GM21529 (cell line): ENCODE data around the gene ZNF69.
"Not testable (repeated sequence)": the region's sequence is repeated elsewhere in the genome, so short reads cannot be mapped to it uniquely, and the experiment has no call there.

Source experiments
- ATAC-seq: cut with Tn5 transposase; IDR thresholded peaks from one replicate; pipeline ENCODE4 v1.9.1; 2021; ENCODE audit not compliant: unreplicated experiment

ZNF69 gene

GRCh38 chr19:11890634-11891033 lies 3.1 kb downstream of the ZNF69 start:
- no peak for ATAC-seq

GRCh38 chr19:11894851-11895250 lies 7.3 kb downstream of the ZNF69 start:
- ATAC-seq = no peak

DNA sequence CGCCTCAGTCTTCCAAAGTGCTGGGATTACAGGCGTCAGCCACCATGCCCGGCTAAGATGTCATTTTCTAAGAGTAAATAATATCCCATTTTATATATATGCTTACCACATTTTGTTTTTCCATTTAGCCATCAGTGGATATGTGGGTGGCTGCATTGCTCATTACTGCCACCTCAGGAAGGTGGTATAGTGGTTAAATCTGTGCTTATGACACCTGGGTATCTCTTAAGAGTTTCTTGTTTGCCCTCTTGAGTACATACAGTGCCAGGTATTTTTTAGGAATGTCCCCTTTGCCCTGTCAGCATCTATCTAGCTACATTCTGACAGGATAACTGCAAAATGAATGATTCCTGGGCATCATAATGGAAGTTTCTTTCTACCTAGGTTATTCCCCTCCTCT lies 14.6 kb downstream of the ZNF69 start:
- ATAC-seq = no peak

GRCh38 chr19:11905928-11906327 lies 18.3 kb downstream of the ZNF69 start:
- no peak for ATAC-seq

DNA sequence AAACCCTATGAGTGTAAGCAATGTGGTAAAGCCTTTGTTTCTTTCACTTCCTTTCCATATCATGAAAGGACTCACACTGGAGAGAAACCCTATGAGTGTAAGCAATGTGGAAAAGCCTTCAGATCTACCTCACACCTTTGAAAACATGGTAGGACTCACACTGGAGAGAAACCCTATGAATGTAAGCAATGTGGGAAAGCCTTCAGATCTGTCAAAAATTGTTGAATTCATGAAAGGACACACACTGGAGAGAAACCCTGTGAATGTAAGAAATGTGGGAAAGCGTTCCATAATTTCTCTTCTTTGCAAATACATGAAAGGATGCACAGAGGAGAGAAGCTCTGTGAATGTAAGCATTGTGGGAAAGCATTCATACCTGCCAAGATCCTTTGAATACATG lies 24.4 kb downstream of the ZNF69 start:
- ATAC-seq = not testable (repeated sequence)

GRCh38 chr19:11914417-11915051 lies 27.0 kb downstream of the ZNF69 start:
- ATAC-seq = not testable (repeated sequence)

- no peak for ATAC-seq
These were observed 34.4 kb downstream of the ZNF69 start for GRCh38 chr19:11921852-11922495.

- peak; percentile 89 for ATAC-seq
These were observed 37.5 kb downstream of the ZNF69 start, which contains the start of gene ZNF700 for GRCh38 chr19:11924886-11925650. Gene ZNF700, plus strand, starts transcription at chr19:11925107. Its CDS starts 104 bp downstream, at chr19:11925211.

DNA sequence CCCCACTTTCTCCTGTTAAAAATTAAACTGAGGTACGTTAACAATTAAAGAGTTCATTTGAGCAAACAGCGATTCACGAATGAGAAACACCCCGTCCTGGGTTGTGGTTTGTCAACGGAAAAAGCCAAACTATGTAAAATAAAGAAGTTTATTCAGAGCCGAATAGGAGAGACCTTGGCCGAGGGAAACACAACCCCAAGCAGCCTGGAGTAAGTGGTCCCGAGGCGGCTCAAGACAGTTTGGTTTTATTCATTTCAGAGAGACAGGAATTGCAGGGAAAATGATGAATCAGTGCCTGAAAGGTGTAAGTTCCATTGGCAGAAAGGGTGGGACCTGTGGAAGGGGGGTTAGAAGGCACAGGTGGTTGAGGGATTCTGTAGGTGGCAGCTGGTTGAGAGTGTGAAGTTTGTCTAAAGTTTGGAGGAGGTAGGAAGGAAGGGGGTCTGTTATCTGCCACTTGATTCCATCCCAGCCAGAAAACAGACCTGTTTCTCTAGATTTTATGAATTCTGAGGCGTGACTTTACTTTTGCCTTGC lies 38.1 kb downstream of the ZNF69 start:
- not testable (repeated sequence) for ATAC-seq

- no peak for ATAC-seq
These were observed 39.6 kb downstream of the ZNF69 start for GRCh38 chr19:11927227-11927626.

DNA sequence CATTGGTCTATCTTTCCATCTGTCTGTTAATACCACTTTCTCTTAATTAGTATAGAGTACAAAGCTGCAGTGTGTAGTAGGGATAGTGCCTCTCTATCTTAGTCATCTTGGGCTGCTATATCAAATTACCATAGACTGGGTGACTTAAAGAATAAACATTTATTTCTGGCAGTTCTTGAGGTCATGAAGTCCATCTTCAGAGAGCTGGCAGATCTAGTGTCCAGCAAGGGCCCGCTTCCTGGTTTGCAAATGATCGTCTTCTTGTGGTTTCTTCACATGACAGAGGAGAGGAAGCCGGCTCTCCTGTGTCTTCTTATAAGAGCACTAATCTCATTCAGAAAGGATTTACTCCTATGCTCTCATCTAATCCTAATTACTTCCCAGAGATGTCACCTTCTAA lies 43.5 kb downstream of the ZNF69 start:
- no peak for ATAC-seq

DNA sequence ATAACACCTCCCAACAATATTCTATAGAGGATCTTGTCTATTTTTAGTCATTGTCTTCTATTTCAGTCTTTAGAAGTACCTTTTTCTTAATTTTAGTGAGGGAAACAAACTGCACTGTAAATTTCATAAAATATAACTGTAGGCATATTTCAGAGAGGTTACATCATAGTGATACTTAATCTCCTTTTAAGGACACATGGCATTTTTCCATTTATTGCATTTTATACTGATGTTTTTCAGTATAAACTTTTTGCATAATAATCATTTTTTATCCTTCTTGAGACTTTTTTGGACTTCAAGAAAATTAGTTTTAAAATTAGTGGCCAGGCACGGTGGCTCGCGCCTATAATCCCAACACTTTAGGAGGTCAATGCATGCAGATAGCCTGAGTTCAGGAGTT lies 43.9 kb downstream of the ZNF69 start:
- no peak for ATAC-seq

GRCh38 chr19:11935829-11936228 lies 48.2 kb downstream of the ZNF69 start:
- not testable (repeated sequence) for ATAC-seq

- not testable (repeated sequence) for ATAC-seq
These were observed 50.8 kb downstream of the ZNF69 start for GRCh38 chr19:11938383-11938782.

DNA sequence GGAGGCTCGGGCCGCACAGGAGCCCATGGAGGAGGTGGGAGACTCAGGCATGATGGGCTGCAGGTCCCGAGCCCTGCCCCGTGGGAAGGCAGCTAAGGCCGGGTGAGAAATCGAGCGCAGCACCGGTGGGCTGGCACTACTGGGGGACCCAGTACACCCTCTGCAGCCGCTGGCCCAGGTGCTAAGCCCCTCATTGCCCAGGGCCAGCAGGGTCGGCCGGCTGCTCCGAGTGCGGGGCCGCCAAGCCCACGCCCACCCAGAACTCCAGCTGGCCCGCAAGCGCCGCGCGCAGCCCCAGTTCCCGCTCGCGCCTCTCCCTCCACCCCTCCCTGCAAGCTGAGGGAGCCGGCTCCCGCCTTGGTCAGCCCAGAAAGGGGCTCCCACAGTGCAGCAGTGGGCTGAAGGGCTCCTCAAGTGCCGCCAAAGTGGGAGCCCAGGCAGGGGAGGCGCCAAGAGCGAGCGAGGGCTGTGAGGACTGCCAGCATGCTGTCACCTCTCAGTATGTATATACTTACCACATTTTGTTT lies 53.8 kb downstream of the ZNF69 start:
- not testable (repeated sequence) for ATAC-seq

DNA sequence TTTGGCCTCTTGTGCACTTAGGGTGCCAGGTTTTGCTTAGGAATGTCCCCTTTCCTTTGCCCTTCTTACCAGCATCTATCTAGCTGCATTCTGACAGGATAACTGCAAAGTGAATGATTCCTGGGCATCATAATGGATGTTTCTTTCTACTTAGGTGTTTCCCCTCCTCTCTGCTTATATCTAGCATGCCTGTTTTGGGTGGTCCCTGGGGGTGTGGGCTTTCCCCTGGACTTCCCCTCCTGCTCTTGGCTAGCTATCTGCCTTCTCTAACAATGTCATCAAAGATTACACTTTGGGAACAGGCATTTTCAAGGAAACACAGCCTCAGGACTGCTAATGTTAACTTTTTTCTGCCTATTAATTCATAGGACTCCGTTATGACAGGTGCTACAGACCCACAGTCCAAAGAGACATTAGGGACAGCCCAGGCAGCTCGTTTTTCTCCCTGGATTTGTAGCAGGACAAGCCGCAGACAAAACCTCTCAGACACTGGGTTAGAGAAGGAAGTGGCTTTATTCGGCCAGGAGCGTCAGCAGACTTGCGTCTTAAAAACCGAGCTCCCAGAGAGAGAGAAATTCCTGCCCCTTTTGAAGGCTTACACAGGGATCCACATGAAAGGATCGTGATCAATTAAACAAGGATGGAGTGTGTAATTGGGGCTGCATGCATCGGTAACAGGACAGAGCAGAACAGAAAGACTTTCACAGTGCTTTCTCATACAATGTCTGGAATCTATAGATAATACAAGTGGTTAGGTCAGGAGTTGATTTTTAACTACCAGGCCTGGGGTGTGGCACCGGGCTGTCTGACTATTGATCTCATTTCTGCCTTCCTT lies 54.6 kb downstream of the ZNF69 start:
- no peak for ATAC-seq

DNA sequence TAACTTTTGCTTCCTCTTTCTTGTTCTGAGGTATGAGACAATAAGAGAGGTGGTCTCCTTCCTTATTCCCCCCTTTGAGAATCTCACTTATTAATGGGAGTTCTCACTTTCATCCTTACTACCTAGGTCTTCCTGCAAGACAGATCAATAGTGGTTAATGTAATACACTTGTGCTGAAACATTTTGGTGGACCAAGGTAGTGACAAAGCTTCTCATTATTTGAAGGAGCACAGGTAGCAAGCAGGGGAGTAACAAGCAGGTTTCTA lies 55.2 kb downstream of the ZNF69 start:
- no peak for ATAC-seq

DNA sequence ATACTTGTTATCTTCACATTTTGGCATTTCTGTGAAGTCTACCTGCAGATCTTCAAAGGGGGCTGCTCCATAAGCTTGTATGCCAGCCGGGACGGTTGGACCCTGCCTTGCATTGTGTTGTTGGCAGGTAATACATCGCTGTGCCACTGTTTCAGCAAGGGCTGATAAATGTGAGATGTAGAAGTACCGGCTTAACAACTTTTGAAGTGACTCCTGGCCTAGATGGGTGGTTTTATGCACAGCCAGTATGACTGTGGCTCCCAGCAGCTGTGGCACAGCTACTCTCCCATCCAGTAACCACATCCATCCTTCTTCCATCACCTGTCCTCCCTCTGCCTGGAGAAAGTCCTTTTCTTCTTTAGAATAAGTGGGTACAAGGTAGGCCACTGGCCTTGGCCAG lies 57.1 kb downstream of the ZNF69 start:
- ATAC-seq = no peak

DNA sequence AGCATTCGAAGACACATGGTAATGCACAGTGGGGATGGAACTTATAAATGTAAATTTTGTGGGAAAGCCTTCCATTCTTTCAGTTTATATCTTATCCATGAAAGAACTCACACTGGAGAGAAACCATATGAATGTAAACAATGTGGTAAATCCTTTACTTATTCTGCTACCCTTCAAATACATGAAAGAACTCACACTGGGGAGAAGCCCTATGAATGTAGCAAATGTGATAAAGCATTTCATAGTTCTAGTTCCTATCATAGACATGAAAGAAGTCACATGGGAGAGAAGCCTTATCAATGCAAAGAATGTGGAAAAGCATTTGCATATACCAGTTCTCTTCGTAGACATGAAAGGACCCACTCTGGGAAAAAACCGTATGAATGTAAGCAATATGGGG lies 61.1 kb downstream of the ZNF69 start:
- ATAC-seq = no peak

GRCh38 chr19:11949201-11949600 lies 61.6 kb downstream of the ZNF69 start:
- ATAC-seq = no peak

DNA sequence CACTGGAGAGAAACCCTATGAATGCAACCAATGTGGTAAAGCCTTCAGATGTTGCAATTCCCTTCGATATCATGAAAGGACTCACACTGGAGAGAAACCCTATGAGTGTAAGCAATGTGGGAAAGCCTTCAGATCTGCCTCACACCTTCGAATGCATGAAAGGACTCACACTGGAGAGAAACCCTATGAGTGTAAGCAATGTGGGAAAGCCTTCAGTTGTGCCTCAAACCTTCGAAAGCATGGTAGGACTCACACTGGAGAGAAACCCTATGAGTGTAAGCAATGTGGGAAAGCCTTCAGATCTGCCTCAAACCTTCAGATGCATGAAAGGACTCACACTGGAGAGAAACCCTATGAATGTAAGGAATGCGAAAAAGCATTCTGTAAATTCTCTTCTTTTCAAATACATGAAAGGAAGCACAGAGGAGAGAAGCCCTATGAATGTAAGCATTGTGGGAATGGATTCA lies 62.1 kb downstream of the ZNF69 start:
- not testable (repeated sequence) for ATAC-seq
